Raji (cell line): ENCODE data around the gene SOS2.

Source experiments
- POLR2A ChIP-seq: IDR thresholded peaks from 2 replicates; pipeline ENCODE4 v1.6.1; 2011; ENCODE audit warnings: low read depth, low read length, control low read depth; ENCODE audit not compliant: insufficient read depth

Gene SOS2

DNA sequence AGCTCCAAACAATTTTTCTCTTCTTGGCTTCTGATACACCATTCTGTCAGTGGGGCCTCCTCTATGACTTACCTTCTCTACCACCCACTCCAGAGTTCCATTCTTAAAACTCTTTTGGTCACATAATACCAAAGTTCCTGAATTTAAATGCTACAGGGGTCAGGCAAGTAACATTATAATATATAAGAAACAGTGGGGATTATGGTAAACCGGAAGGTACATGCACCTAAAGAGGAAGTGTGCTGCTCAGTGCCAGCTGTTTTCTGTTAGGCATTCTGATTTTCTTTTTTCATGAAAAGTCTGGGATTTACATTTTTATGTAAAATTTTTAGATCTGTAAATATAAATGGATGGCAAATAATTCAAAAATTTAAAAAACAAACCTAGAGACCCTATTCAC is 39.9 kb downstream of the SOS2 start:
- no peak for TF ChIP-seq POLR2A

DNA sequence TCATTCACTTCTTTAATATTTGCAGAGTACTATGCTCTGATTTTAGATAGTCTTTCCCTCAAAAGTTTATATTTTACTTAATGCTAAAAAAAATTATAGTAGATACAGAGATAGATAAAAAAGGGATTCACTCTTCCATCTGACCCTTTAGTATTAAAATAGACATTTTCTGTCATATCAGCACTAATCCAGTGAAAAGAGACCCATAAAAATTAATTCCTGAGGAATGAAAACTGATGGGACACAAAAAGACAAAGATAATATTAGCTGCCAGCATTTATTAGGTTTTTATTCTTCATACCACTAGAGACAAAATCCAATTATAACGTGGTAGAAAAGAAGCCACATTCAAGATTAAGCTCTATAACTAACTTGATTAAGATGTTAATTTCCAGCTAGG is 45.3 kb downstream of the SOS2 start:
- TF ChIP-seq POLR2A = no peak

DNA sequence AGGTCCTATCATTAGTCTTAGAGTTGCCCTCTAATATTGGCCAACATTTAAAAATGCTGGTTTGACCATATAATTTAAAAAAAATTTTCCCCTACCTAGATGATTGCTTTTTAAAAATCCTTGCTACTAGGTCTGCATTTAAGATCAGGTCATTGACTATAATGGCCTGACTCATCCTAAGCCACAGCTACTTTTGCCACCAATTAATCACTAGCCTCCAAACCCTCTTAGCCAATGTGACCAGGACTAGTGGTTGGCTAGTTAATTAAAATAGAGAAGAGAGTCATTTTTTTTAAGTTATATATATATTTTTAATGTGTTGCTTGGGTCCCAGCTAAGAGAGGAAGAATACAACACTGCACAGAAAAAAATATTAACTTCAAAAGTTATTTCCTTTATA is 57.5 kb downstream of the SOS2 start:
- TF ChIP-seq POLR2A = no peak

DNA sequence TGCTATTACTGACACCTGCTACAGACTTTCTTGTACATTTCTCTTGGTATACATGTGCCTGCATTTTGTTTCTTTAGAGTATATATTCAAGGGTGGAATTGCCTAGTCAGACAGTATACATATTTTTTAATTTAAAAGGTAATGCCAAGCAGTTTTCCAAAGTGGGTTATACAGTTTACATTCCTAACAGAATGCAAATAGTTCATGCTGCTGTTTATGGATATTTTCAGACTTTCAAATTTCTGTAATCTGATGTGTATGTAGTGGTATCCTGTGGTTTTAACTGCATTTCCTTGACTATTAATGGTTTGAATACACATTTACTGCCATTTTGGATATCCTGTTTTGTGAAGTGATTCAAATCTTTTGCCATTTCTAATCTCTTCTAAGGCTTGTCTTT is 59.5 kb downstream of the SOS2 start:
- no peak for TF ChIP-seq POLR2A

DNA sequence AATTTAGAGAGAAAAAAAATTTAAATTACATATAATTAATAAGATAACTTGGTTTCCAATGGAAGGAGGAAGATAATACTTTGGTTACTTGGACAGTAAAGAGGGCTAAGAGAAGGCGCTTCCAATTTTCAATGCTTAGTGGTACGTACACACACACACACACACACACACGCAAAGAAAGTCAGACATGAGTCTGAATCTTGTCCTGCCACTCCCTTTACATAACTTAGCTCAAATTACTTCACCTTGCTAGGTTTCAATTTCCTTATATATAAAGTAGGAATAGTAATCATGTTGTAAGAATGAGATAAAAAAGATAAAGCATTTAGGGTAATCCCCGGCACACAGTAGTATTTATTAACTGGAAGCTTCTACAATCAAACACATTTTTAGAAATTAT is 75.3 kb downstream of the SOS2 start:
- TF ChIP-seq POLR2A = no peak

DNA sequence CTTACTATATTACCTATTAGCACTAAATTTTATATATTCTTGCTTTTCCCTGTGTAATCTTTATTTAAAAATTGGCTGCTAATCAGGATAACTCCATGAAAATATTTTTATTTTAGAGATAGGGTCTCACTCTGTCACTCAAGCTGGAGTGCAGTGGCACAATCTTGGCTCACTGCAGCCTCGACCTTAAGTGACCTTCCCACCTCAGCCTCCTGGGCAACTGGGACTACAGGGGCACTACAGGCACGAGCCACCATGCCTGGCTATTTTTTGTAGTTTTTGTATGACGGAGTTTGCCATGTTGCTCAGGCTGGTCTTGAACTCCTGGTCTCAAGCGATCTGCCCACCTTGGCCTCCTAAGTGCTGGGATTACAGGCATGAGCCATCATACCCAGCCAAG is 82.6 kb downstream of the SOS2 start:
- no peak for TF ChIP-seq POLR2A

DNA sequence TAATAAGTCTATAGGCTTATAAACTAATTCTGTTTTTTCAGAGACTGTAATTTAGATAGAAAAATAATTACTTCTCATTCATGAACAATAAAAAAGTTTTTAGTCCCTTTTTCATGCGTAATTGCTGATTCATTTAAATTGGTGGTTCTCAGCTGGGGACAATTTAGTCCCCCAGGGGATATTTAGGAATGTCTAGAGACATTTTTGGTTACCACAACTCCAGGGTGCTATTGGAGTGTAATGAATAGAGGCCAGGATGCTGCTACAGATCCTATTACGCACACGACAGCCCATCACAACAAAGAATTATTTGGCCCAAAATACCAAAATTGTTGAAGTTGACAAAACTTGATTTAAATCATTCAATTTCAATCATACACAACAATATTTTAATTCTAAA is 92.2 kb downstream of the SOS2 start:
- no peak for TF ChIP-seq POLR2A

DNA sequence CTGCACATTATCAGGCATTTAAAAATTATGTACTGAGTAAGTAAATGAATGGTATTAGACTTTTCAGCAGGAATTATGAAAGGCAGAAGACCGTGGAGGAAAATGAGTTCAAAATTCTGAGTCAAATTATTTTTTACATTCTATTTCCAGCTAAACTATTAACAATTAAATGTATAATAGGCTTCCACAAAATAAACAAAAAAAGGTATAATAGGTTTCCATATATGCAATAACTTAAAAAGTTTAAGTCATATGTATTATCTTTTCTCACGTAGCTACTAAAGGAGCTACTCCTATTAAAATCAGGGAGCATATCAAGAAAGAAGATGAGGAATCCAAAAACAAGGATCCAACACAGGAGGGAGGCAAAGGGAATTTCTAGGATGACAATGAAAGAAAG is 103.6 kb downstream of the SOS2 start:
- TF ChIP-seq POLR2A = no peak

DNA sequence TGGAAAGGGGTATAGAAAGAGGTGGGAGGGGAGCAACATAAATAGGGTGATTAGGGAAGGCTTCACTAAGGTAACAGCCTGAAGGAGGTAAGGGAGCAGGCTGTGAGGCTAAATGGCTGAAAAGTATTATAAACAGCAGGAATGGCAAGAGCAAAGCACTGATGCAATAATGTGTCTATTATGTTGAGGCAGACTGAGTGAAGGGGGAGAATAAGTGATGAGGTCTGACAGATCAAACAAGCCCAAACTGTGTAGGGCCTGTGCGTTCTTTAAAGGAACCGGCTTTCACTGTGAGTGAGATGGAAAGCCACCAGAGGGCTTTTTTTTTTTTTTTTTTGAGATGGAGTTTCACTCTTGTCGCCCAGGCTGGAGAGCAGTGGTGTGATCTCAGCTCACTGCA is 108.3 kb downstream of the SOS2 start:
- TF ChIP-seq POLR2A = no peak

DNA sequence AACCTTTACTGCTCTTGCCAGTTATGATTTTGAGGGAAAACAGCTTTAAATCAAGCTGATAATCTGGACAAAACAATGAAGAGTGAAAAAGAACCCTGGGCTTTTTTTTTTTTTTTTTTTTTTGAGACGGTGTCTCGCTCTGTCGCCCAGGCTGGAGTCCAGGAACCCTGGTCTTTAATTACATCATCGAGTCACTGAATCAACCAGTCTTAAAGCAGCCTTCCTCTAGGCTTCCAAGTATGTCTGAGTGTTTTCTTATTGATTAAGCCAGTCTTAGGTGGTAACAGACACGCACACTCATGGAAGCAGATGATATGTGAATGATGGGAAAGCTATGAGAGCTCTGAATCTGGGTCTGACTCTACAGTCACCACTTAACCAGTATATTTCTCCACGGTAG is 109.1 kb downstream of the SOS2 start:
- TF ChIP-seq POLR2A = no peak

DNA sequence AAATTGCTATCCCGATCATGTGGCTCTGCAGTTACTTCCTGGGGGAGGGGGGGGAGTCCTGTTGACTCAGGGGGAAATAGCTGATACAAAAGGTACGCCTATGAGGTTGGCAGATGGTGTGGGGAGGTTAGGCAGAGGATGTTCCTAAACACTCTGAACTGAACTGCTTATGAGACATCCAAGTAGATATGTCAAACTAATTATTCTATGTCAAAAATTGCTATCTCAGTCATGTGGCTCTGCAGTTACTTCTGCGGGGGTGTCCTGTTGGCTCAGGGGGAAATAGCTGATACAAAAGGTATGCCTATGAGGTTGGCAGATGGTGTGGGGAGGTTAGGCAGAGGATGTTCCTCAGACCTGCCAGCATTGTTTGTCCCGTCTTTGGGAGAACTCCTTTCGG is 109.9 kb downstream of the SOS2 start:
- no peak for TF ChIP-seq POLR2A

DNA sequence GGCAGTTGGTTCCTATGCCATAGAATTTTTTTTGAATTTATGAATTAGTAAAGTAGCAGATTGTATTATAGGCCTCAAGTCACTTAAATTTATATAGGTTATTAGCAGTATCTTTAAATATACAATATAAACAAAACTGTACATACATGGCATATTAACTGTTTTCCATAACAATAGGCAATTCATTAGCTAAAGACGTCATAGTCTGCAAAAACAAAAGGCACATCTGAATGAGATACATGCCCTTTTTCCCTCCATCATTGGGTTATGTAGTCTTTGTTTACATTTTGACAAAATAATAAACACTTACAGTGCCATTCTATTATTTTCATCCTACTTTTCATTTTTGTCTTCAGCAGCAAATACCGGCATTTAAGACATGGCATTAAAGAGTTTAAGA is 113.9 kb downstream of the SOS2 start:
- TF ChIP-seq POLR2A = no peak

DNA sequence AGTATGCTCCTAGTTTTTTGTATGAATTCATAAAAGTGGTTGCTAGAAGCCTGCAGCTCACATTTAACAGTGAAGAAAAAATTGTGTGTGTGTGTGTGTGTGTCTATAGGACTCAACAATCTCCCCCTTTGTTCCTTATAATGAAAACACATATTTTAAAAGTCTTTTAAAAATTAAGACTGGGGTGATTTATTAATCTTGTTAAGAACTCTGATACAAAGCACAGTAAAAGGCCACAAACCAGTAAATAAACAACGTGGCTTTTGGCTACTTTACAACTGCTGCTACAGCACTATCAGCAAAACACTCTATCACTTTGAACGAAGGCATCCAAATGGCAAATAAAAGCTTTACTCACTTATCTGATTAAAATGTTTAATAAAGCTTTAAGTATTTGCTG is 114.4 kb downstream of the SOS2 start:
- TF ChIP-seq POLR2A = no peak

DNA sequence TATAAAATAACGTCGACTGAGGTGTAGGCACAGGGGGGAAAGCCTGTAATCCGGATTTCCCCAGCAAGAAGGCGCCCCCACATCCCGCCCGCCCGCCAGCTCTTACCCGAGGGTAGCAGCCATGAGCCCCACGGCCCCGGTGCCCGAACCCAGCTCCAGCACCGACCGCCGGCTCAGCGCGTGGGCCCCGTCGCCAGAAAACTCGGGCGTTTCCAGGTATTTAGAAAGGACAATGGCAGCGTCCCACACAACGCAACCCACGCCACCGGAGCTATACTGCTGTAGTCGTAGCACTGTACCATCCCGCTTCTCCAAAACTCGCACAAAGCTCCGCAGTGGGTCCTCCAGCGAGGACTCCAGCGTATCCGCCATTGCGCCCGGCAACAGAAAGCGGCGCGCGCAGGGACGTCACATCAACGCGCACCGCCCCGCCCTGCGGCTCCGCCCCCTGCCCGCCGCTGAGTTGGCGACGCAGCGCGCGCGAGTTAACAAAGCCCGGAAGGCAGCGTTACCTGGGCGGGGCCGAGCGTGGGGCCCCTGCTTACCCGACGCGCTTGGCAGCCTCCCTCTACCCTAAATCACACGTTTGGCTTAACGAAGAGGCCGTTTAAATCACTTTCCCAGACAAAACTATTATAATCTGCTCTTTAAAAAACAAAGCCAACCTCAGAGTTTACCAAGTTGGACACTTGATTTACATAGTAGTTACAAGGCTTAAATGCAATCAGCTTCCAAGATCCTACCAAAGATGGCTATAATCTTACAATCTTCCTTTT is 115.0 kb downstream of the SOS2 start, which contains the start of gene VCPKMT:
TSS of gene VCPKMT (minus strand) at position 392 of the 776 bp plus-strand sequence. CDS start at position 372, 20 bp downstream.
- peak; percentile 97 for TF ChIP-seq POLR2A

DNA sequence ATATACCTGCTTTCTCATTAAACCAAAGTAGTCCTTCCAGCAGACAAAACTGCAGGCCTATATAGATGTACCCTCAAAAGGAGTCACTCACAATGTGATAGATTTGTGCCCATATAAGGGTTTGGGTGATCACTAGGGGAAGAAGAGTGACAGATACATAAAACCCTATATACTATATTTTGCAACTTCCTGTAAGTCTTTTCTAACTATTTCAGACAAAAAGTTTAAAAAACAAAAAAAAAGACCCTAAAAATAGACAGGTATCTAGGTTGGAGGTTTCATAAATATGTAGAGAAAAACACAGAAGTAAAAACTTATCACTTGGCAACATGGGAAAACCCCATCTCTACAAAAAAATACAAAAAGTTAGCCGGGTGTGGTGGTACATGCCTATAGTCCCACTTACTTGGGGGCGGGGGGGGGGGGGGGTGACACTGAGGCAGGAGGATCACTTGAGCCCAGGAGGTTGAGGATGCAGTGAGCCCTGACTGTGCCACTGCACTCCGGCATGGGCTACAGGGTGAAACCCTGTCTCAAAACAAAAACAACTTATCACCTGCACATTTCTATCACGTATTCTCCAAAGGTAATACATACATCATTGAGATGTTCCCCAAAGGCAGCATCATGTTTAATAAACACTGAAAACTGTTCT is 117.9 kb downstream of the SOS2 start:
- TF ChIP-seq POLR2A = no peak

DNA sequence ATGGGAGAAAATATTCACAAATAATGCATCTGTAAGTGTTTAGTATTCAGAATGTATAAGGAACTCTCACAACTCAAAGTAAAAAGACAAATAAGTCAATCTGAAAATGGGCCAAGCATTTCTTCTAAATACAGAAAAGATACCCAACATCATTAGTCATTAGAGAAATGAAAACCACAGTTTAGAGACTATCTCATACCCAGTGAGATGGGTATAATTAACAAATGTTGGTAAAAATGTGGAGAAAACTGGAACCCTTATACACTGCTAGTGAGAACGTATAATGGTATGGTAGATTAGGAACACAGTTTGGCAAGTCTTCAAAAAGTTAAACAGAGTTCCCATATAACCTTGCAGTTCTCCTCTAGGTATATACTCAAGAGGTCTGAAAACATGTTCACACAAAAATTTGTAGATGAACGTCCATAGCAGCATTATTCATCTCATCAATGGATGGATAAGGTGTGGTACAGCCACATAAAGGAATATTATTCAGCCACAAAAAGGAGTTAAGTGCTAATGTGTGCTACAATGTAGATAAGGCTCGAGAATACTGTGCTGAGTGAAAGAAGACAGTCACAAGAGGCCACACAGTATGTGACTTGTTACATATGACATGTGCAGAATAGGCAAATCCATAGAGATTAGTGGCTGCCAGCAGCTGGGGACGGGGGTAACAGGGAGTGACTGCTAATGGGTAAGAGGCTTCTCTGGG is 120.9 kb downstream of the SOS2 start:
- no peak for TF ChIP-seq POLR2A
